B cell (primary cell): ENCODE results near the gene FAM229A. TPM values are rescaled to one million over a fixed set of nuclear protein-coding genes. Genes with fewer than 3 reads are reported as not detected.

ENCODE experiments used
- ATAC-seq: fragments of 200-7000 bp; cut with Tn5 transposase; one replicate; pipeline ENCODE4 v1.10.0; 2021; ENCODE audit warnings: low read depth, mild to moderate bottlenecking, moderate number of reproducible peaks, moderate library complexity
- CTCF ChIA-PET: fragments of 350-600 bp; sonication (Branson Sonifier 250); formaldehyde crosslinking; loops from one replicate; lab custom pipeline; 2021; ENCODE audit warnings: antibody characterized with exemption, inconsistent platforms; lab: Charles Lee
- POLR2A ChIA-PET: fragments of 350-600 bp; sonication (Branson Sonifier 250); formaldehyde crosslinking; loops from one replicate; lab custom pipeline; 2021; ENCODE audit warnings: antibody characterized with exemption; lab: Charles Lee
- DNase-seq: peaks from one replicate; pipeline ENCODE4 v3.0.0; 2013
- H2AFZ ChIP-seq: 2 replicates; pipeline ENCODE4 v1.6.1; 2012; ENCODE audit warnings: mild to moderate bottlenecking, low read depth, low read length; ENCODE audit not compliant: insufficient read depth, poor library complexity, severe bottlenecking
- H3K27ac ChIP-seq, 2 donors: 1 replicate in 1 of 2; 2 replicates in 1 of 2; pipeline ENCODE4 v1.5.1; 2012 to 2013; ENCODE audit warnings: low read length in 2 of 2, mild to moderate bottlenecking in 2 of 2, moderate library complexity in 1 of 2
- H3K27me3 ChIP-seq, 4 experiments: fragments of 200-600 bp in 1 of 4; sonication (generic) in 1 of 4; replicated peaks in 1 of 4; 1 replicate in 2 of 4; 2 replicates in 2 of 4; pipeline versions ENCODE4 v1.6.1 to v1.7.0; 2013 to 2016; ENCODE audit warnings: low read length in 3 of 4, mild to moderate bottlenecking in 2 of 4, mixed read lengths in 1 of 4, moderate library complexity in 1 of 4; ENCODE audit not compliant: insufficient read depth in 4 of 4, control insufficient read depth in 3 of 4; ENCODE audit errors: control extremely low read depth in 1 of 4
- H3K36me3 ChIP-seq, 2 experiments: replicated peaks in 1 of 2; 1 replicate in 1 of 2; 2 replicates in 1 of 2; pipeline versions ENCODE4 v1.6.1 to v1.7.1; 2013; ENCODE audit warnings: low read length in 1 of 2; ENCODE audit not compliant: insufficient read depth in 2 of 2, control insufficient read depth in 1 of 2; ENCODE audit errors: control extremely low read depth in 1 of 2, extremely low read depth in 1 of 2
- H3K4me1 ChIP-seq, 2 donors: fragments of 200-600 bp in 1 of 2; sonication (generic) in 1 of 2; 1 replicate in 1 of 2; 2 replicates in 1 of 2; pipeline versions ENCODE4 v1.5.1 to v1.6.1; 2013 to 2017; ENCODE audit warnings: low read length in 2 of 2; ENCODE audit not compliant: control insufficient read depth in 2 of 2, insufficient read depth in 2 of 2
- H3K4me2 ChIP-seq: replicated peaks from 2 replicates; pipeline ENCODE3; 2012; ENCODE audit warnings: mild to moderate bottlenecking, low read depth, low read length; ENCODE audit not compliant: poor library complexity, severe bottlenecking
- H3K4me3 ChIP-seq, 5 experiments: fragments of 200-600 bp in 1 of 5; sonication (generic) in 1 of 5; 1 replicate in 3 of 5; 2 replicates in 2 of 5; pipeline versions ENCODE4 v1.5.1 to v1.7.0; 2011 to 2016; ENCODE audit warnings: low read length in 4 of 5, mild to moderate bottlenecking in 4 of 5, low read depth in 2 of 5, control low read depth in 1 of 5, moderate library complexity in 1 of 5; ENCODE audit not compliant: insufficient read depth in 1 of 5; ENCODE audit errors: control extremely low read depth in 1 of 5, extremely low read depth in 1 of 5
- H3K79me2 ChIP-seq: fragments of 200-600 bp; sonication (generic); one replicate; pipeline ENCODE4 v1.6.0; 2016; ENCODE audit warnings: low read length; ENCODE audit not compliant: control insufficient read depth, insufficient read depth
- H3K9ac ChIP-seq: fragments of 200-600 bp; sonication (generic); 2 replicates; pipeline ENCODE4 v1.6.1; 2017; ENCODE audit warnings: mild to moderate bottlenecking, low read length, moderate library complexity
- H3K9me3 ChIP-seq, 3 donors: one replicate each; pipeline versions ENCODE4 v1.6.1 to v1.7.1; 2013; ENCODE audit warnings: low read length in 2 of 3; ENCODE audit not compliant: control insufficient read depth in 2 of 3, insufficient read depth in 1 of 3; ENCODE audit errors: control extremely low read depth in 1 of 3
- H4K20me1 ChIP-seq: 2 replicates; pipeline ENCODE4 v1.6.0; 2012; ENCODE audit warnings: mild to moderate bottlenecking, low read length; ENCODE audit not compliant: insufficient read depth, control insufficient read depth, poor library complexity, severe bottlenecking
- H3K27ac Mint-ChIP-seq: one replicate; pipeline ENCODE4 v1.8.0; 2021; ENCODE audit warnings: mixed read lengths
- H3K27me3 Mint-ChIP-seq: one replicate; pipeline ENCODE4 v1.8.0; 2021; ENCODE audit warnings: mixed read lengths
- H3K4me1 Mint-ChIP-seq: one replicate; pipeline ENCODE4 v1.8.0; 2021; ENCODE audit warnings: mixed read lengths
- H3K4me3 Mint-ChIP-seq: one replicate; pipeline ENCODE4 v1.8.0; 2021; ENCODE audit warnings: mixed read lengths
- H3K9me3 Mint-ChIP-seq: one replicate; pipeline ENCODE4 v1.8.0; 2022; ENCODE audit warnings: mixed read lengths; ENCODE audit not compliant: insufficient read depth
- CTCF ChIP-seq: fragments of 200-600 bp; IDR thresholded peaks from one replicate; pipeline ENCODE4 v1.8.0; 2022; ENCODE audit warnings: antibody characterized with exemption, mild to moderate bottlenecking
- EZH2 ChIP-seq: IDR thresholded peaks from 2 replicates; pipeline ENCODE4 v1.6.1; 2012; ENCODE audit warnings: borderline replicate concordance, low read depth, mild to moderate bottlenecking, moderate library complexity, low read length; ENCODE audit not compliant: insufficient read depth, poor library complexity, severe bottlenecking
- WGBS: methylation state at CpG from one replicate; pipeline ENCODE4 v1.1.5; 2013; ENCODE audit warnings: missing lambda C conversion rate; ENCODE audit not compliant: insufficient coverage; 5-methylcytosine and 5-hydroxymethylcytosine counted together
- intact Hi-C: fragments of 100-400 bp; cut with micrococcal nuclease; formaldehyde crosslinking; loops from one replicate; pipeline ENCODE4 v1.10.0; 2022
- polyA plus RNA-seq: library from polyadenylated mRNA; depleted of rRNA; stranded (reverse); fragments of >200 nt; gene quantifications from 2 replicates; pipeline ENCODE4 v1.2.3, GENCODE V29; 2012
- total RNA-seq, 2 donors: library from RNA; stranded (reverse); fragments of 120-200 nt in 1 of 2; gene quantifications; 1 replicate in 1 of 2; 2 replicates in 1 of 2; pipeline versions ENCODE4 v1.2.3 to v1.2.4, GENCODE V29; 2013 to 2022

Gene FAM229A
- total and polyA plus RNA-seq, 2 donors (not counting 1 experiment from before 2014, with no cell fraction given), result 33.3 to 33.8 TPM

GRCh38 chr1:32353886-32354570 is 8.3 kb downstream of the FAM229A start:
- H3K36me3 ChIP-seq, result no peaks in the 10 kb centered on the region
- no peak for TF ChIP-seq EZH2
- peak overlapping the region; percentile 67 for H3K4me3 Mint-ChIP-seq
- DNase-seq, result no peak
- peaks cover 14 to 25% of the 10 kb centered on the region in 2 donors for H3K4me1 ChIP-seq
- no peak overlapping the region for H3K4me3 ChIP-seq
- whole genome bisulfite sequencing, result 60% methylated on average over 2 of the region's 2 CpGs
- peaks cover 0 to 15% (median 4%) of the 10 kb centered on the region in 3 donors for H3K9me3 ChIP-seq
- ChIA-PET CTCF (interaction anchor here (0.6 to 0.8 kb wide), 2 partner anchors 8 to 11 kb away, joined by 3 to 4 read pairs; no protein-coding TSS in a partner anchor), POLR2A (interaction anchor here (0.7 to 1.0 kb wide), 2 partner anchors 18 to 32 kb away, joined by 3 to 6 read pairs; partner anchors contain the start of gene MARCKSL1)
- peaks cover 22% of the 10 kb centered on the region for H3K4me1 Mint-ChIP-seq
- no peak overlapping the region for H3K9ac ChIP-seq
- no peak overlapping the region for H3K27ac Mint-ChIP-seq
- intact Hi-C loops, result loop anchor here (10.0 kb wide), 1 partner anchor 709 kb away; the partner anchor contains the start of gene PEF1
- H3K9me3 Mint-ChIP-seq, result no peaks in the 10 kb centered on the region
- H3K27ac ChIP-seq, result no peak overlapping the region
- H3K79me2 ChIP-seq, result no peaks in the 10 kb centered on the region
- H3K27me3 Mint-ChIP-seq, result no peaks in the 10 kb centered on the region
- H4K20me1 ChIP-seq, result no peaks in the 10 kb centered on the region
- H3K4me2 ChIP-seq, result no peak overlapping the region
- no peaks in the 10 kb centered on the region for H3K27me3 ChIP-seq
- H2AFZ ChIP-seq, result no peak overlapping the region
- no peak for ATAC-seq

GRCh38 chr1:32353431-32353830 is 8.9 kb downstream of the FAM229A start:
- no peaks in the 10 kb centered on the region for H3K79me2 ChIP-seq
- H3K36me3 ChIP-seq, result no peaks in the 10 kb centered on the region
- H3K4me1 ChIP-seq, result peaks cover 14 to 27% of the 10 kb centered on the region in 2 donors
- no peaks in the 10 kb centered on the region for H4K20me1 ChIP-seq
- DNase-seq (no peak), ATAC-seq (no peak)
- H3K9ac ChIP-seq, result no peak overlapping the region
- CTCF ChIA-PET, result interaction anchor here (0.9 to 3.4 kb wide), 2 partner anchors 17 to 19 kb away, joined by 3 to 29 read pairs; partner anchors contain the start of gene MARCKSL1
- Mint-ChIP-seq H3K4me1 (peaks cover 24% of the 10 kb centered on the region), H3K4me3 (peak overlapping the region; percentile 67), H3K9me3 (no peaks in the 10 kb centered on the region), H3K27me3 (no peaks in the 10 kb centered on the region), H3K27ac (no peak overlapping the region)
- no peak overlapping the region for H3K4me2 ChIP-seq
- POLR2A ChIA-PET, result interaction anchor here (1.0 kb wide), 1 partner anchor 17 kb away, joined by 3 read pairs; the partner anchor contains the start of gene MARCKSL1
- intact Hi-C loops, result loop anchor here (10.0 kb wide), 1 partner anchor 709 kb away; the partner anchor contains the start of gene PEF1
- H2AFZ ChIP-seq, result no peak overlapping the region
- H3K9me3 ChIP-seq, result peaks cover 0 to 15% (median 4%) of the 10 kb centered on the region in 3 donors
- no peaks in the 10 kb centered on the region for H3K27me3 ChIP-seq
- no peak overlapping the region for H3K4me3 ChIP-seq
- H3K27ac ChIP-seq, result no peak overlapping the region
- WGBS, result 79% methylated on average over 2 of the region's 2 CpGs
- no peak for TF ChIP-seq CTCF
- no peak for TF ChIP-seq EZH2
